ENCODE data around the gene INPP5J.

DNA sequence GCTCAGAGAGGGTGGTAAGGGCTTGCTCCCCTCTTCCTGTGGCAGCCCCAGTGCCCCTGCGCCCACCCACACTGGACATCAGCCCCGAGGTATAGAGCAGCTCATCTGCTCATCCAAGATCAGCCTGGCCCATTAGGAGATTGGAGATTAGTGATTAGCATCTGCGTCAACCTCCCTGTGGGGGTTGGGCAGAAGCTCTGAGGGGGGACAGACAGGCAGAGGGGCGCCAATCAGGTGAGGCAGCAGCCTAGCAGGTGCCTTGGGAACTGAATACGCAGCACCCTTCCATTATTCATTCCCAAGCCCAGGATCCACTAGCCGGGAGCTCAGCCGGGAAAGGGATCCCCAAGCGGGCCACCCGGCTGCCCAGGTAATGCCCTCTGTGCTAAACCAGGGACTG, 30.6 kb upstream of the INPP5J start:
- TF ChIP-seq, protein P1, sequence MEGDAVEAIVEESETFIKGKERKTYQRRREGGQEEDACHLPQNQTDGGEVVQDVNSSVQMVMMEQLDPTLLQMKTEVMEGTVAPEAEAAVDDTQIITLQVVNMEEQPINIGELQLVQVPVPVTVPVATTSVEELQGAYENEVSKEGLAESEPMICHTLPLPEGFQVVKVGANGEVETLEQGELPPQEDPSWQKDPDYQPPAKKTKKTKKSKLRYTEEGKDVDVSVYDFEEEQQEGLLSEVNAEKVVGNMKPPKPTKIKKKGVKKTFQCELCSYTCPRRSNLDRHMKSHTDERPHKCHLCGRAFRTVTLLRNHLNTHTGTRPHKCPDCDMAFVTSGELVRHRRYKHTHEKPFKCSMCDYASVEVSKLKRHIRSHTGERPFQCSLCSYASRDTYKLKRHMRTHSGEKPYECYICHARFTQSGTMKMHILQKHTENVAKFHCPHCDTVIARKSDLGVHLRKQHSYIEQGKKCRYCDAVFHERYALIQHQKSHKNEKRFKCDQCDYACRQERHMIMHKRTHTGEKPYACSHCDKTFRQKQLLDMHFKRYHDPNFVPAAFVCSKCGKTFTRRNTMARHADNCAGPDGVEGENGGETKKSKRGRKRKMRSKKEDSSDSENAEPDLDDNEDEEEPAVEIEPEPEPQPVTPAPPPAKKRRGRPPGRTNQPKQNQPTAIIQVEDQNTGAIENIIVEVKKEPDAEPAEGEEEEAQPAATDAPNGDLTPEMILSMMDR (conservative IDR thresholded peaks at IDR 0.05; ENCODE audit: low read depth, low read length): no peak
- TF ChIP-seq EZH2 (IDR thresholded peaks at IDR 0.05; ENCODE audit: borderline replicate concordance, low read depth, low read length, poor library complexity, severe bottlenecking): no peak

Measured in A673 (cell line).